Measurements from ENCODE around the gene TMEM245. TPM values are rescaled to one million over a fixed set of nuclear protein-coding genes. Genes with fewer than 3 reads are reported as not detected.

The TMEM245 gene
- total and polyA plus RNA-seq, 2 of the 13 experiments (the other 11 are each of a cell fraction or from before 2014, with no cell fraction given), result 53.5 to 55.4 TPM

DNA sequence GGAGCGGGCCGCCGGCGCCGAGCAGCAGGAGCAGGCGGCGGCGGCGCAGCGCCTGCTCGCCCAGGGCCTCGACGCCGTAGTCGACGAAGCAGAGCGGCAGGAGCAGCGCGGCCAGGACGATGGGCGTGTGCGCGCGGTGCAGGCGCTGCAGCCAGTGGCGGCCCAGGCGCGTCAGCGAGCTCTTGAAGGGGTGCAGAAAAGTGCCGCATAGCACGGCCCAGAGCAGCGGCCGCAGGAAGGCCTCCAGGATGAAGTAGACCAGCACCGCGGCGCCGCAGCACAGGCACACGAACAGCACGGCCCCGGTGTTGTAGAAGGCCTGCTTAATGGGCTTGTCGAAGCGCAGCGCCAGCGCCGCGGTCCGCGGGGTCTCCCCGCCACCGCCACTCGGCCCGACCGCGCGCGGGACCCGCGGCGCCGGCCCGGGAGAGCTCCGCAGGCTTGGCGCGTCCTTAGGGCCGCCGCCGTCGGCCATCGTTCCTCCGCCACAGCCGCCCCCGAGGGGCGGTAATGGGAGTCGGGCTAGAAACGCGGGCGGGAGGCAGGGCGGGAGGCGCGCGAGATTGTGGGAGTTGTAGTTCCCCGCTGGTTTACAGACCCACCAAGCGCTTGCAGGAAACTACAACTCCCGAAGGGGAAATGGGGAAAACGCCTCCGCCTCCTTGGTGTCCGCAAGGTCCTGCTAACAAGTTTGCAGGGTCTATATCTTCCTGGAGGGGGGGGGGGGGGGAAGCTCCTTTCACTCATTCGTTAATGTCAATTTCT lies at the start of gene TMEM245 (continued):
- TF ChIP-seq, protein P1, sequence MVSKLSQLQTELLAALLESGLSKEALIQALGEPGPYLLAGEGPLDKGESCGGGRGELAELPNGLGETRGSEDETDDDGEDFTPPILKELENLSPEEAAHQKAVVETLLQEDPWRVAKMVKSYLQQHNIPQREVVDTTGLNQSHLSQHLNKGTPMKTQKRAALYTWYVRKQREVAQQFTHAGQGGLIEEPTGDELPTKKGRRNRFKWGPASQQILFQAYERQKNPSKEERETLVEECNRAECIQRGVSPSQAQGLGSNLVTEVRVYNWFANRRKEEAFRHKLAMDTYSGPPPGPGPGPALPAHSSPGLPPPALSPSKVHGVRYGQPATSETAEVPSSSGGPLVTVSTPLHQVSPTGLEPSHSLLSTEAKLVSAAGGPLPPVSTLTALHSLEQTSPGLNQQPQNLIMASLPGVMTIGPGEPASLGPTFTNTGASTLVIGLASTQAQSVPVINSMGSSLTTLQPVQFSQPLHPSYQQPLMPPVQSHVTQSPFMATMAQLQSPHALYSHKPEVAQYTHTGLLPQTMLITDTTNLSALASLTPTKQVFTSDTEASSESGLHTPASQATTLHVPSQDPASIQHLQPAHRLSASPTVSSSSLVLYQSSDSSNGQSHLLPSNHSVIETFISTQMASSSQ (IDR thresholded peaks at IDR 0.05; ENCODE audit: low read depth), result no peak
- TF ChIP-seq, protein P1 (CRISPR knock-in tag; IDR thresholded peaks at IDR 0.05; ENCODE audit: borderline replicate concordance), result peak; percentile 34
- TF ChIP-seq ZNF781 (CRISPR knock-in tag; IDR thresholded peaks at IDR 0.05; ENCODE audit: borderline replicate concordance, not compliant biosample characterization), result no peak
- TF ChIP-seq SETDB1 (CRISPR knock-in tag; IDR thresholded peaks at IDR 0.05; ENCODE audit: borderline replicate concordance), result no peak
- TF ChIP-seq ZNF598 (CRISPR knock-in tag; IDR thresholded peaks at IDR 0.05; ENCODE audit: borderline replicate concordance), result no peak
- TF ChIP-seq ZNF776 (CRISPR knock-in tag; IDR thresholded peaks at IDR 0.05), result 0 out of 2 replicates have a peak, but pooled peaks have one; percentile 20
- TF ChIP-seq, protein P2, sequence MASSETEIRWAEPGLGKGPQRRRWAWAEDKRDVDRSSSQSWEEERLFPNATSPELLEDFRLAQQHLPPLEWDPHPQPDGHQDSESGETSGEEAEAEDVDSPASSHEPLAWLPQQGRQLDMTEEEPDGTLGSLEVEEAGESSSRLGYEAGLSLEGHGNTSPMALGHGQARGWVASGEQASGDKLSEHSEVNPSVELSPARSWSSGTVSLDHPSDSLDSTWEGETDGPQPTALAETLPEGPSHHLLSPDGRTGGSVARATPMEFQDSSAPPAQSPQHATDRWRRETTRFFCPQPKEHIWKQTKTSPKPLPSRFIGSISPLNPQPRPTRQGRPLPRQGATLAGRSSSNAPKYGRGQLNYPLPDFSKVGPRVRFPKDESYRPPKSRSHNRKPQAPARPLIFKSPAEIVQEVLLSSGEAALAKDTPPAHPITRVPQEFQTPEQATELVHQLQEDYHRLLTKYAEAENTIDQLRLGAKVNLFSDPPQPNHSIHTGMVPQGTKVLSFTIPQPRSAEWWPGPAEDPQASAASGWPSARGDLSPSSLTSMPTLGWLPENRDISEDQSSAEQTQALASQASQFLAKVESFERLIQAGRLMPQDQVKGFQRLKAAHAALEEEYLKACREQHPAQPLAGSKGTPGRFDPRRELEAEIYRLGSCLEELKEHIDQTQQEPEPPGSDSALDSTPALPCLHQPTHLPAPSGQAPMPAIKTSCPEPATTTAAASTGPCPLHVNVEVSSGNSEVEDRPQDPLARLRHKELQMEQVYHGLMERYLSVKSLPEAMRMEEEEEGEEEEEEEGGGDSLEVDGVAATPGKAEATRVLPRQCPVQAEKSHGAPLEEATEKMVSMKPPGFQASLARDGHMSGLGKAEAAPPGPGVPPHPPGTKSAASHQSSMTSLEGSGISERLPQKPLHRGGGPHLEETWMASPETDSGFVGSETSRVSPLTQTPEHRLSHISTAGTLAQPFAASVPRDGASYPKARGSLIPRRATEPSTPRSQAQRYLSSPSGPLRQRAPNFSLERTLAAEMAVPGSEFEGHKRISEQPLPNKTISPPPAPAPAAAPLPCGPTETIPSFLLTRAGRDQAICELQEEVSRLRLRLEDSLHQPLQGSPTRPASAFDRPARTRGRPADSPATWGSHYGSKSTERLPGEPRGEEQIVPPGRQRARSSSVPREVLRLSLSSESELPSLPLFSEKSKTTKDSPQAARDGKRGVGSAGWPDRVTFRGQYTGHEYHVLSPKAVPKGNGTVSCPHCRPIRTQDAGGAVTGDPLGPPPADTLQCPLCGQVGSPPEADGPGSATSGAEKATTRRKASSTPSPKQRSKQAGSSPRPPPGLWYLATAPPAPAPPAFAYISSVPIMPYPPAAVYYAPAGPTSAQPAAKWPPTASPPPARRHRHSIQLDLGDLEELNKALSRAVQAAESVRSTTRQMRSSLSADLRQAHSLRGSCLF (CRISPR knock-in tag; IDR thresholded peaks at IDR 0.05; ENCODE audit: borderline replicate concordance), result no peak
- TF ChIP-seq CBX2 (IDR thresholded peaks at IDR 0.05; ENCODE audit: low read depth, low read length), result no peak
- no peak for TF ChIP-seq CBX2 (CRISPR knock-in tag; IDR thresholded peaks at IDR 0.05; ENCODE audit: low read depth)
- TF ChIP-seq, protein P3, sequence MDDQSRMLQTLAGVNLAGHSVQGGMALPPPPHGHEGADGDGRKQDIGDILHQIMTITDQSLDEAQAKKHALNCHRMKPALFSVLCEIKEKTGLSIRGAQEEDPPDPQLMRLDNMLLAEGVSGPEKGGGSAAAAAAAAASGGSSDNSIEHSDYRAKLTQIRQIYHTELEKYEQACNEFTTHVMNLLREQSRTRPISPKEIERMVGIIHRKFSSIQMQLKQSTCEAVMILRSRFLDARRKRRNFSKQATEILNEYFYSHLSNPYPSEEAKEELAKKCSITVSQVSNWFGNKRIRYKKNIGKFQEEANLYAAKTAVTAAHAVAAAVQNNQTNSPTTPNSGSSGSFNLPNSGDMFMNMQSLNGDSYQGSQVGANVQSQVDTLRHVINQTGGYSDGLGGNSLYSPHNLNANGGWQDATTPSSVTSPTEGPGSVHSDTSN (CRISPR knock-in tag; IDR thresholded peaks at IDR 0.05; ENCODE audit: borderline replicate concordance), result no peak
- TF ChIP-seq, protein P4, sequence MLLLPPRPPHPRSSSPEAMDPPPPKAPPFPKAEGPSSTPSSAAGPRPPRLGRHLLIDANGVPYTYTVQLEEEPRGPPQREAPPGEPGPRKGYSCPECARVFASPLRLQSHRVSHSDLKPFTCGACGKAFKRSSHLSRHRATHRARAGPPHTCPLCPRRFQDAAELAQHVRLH (CRISPR knock-in tag; IDR thresholded peaks at IDR 0.05; ENCODE audit: borderline replicate concordance, low read depth), result peak; percentile 25; the same call in 1 of the 2 replicates

Data from HepG2 (cell line).